ENCODE measurements around the gene IFITM1.

DNA sequence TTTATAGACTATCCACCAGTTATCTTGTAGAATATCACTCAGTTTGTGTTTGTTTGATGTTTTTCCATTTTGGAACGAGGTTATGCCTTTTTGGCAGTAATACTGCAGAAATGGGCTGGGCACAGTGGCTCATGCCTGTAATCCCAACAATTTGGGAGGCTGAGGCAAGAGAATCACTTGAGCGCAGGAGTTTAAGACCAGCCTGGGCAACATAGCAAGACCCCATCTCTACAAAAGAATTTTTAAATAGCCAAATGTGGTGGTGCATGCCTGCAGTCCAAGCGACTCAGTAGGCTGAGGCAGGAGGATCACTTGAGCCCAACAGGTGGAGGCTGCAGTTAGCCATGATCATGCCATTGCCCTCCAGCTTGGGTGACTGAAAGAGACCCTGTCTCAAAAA lies 32.7 kb downstream of the IFITM1 start:
- no peak for TF ChIP-seq CTCF (IDR thresholded peaks at IDR 0.05; ENCODE audit: low read depth, low read length, missing input control)
- no peak for TF ChIP-seq EGR1 (IDR thresholded peaks at IDR 0.05; ENCODE audit: low read depth in 2 of 2)
- TF ChIP-seq HNF4A (conservative IDR thresholded peaks at IDR 0.05): no peak
- TF ChIP-seq REST (IDR thresholded peaks at IDR 0.05): no peak
- no peak for TF ChIP-seq YY1 (IDR thresholded peaks at IDR 0.05)
- no peak for TF ChIP-seq GABPA (IDR thresholded peaks at IDR 0.05 in 1 of 2, conservative IDR thresholded peaks at IDR 0.05 in 1 of 2)
- TF ChIP-seq RXRA (IDR thresholded peaks at IDR 0.05): no peak
- no peak for TF ChIP-seq TAF1 (conservative IDR thresholded peaks at IDR 0.05)
- TF ChIP-seq SP1 (IDR thresholded peaks at IDR 0.05): no peak
- no peak for TF ChIP-seq JUND (IDR thresholded peaks at IDR 0.05)
